WERI-Rb-1 (cell line): Measurements from ENCODE around the gene COL27A1.

ENCODE experiments used
- DNase-seq: peaks from one replicate; pipeline ENCODE4 v3.0.0-alpha.2; 2020
- H3K27ac ChIP-seq: fragments of 250-450 bp; sonication (Bioruptor Pico); 2 replicates; pipeline ENCODE4 v1.5.1; 2020; ENCODE audit warnings: mild to moderate bottlenecking, moderate library complexity
- H3K27me3 ChIP-seq: fragments of 250-450 bp; sonication (Bioruptor Pico); 2 replicates; pipeline ENCODE4 v1.5.1; 2021; ENCODE audit warnings: mild to moderate bottlenecking, low read depth, moderate library complexity; ENCODE audit not compliant: insufficient read depth, severe bottlenecking
- H3K36me3 ChIP-seq: fragments of 250-450 bp; sonication (Bioruptor Pico); 2 replicates; pipeline ENCODE4 v1.5.1; 2020; ENCODE audit warnings: mild to moderate bottlenecking, moderate library complexity
- H3K4me3 ChIP-seq: 2 replicates; pipeline ENCODE4 v1.5.1; 2011; ENCODE audit warnings: low read depth, mild to moderate bottlenecking, control low read depth, low read length
- H3K9me3 ChIP-seq: fragments of 250-450 bp; sonication (Bioruptor Pico); 2 replicates; pipeline ENCODE4 v1.5.1; 2021; ENCODE audit warnings: mild to moderate bottlenecking, moderate library complexity; ENCODE audit not compliant: severe bottlenecking
- TF ChIP-seq, protein P1 (sequence below): IDR thresholded peaks from 2 replicates; pipeline ENCODE4 v1.5.1; 2011; ENCODE audit warnings: low read depth, mild to moderate bottlenecking, control low read depth, inconsistent platforms, low read length

COL27A1 gene

GRCh38 chr9:114288193-114289091 lies 133.1 kb downstream of the COL27A1 start:
- H3K9me3 ChIP-seq: no peaks in the 10 kb centered on the region
- peaks cover 45% of the 10 kb centered on the region for H3K36me3 ChIP-seq
- H3K27me3 ChIP-seq: no peaks in the 10 kb centered on the region
- TF ChIP-seq, protein P1, sequence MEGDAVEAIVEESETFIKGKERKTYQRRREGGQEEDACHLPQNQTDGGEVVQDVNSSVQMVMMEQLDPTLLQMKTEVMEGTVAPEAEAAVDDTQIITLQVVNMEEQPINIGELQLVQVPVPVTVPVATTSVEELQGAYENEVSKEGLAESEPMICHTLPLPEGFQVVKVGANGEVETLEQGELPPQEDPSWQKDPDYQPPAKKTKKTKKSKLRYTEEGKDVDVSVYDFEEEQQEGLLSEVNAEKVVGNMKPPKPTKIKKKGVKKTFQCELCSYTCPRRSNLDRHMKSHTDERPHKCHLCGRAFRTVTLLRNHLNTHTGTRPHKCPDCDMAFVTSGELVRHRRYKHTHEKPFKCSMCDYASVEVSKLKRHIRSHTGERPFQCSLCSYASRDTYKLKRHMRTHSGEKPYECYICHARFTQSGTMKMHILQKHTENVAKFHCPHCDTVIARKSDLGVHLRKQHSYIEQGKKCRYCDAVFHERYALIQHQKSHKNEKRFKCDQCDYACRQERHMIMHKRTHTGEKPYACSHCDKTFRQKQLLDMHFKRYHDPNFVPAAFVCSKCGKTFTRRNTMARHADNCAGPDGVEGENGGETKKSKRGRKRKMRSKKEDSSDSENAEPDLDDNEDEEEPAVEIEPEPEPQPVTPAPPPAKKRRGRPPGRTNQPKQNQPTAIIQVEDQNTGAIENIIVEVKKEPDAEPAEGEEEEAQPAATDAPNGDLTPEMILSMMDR: no peak
- peak overlapping the region; percentile 75 for H3K27ac ChIP-seq
- no peak overlapping the region for H3K4me3 ChIP-seq
- DNase-seq: peak; percentile 63

GRCh38 chr9:114289106-114289505 lies 133.8 kb downstream of the COL27A1 start:
- Histone ChIP-seq H3K4me3 (no peak overlapping the region), H3K36me3 (peaks cover 43% of the 10 kb centered on the region), H3K27me3 (no peaks in the 10 kb centered on the region), H3K9me3 (no peaks in the 10 kb centered on the region), H3K27ac (no peak overlapping the region)
- DNase-seq: peak; percentile 15
- TF ChIP-seq, protein P1: no peak

GRCh38 chr9:114289571-114290481 lies 134.5 kb downstream of the COL27A1 start:
- Histone ChIP-seq H3K4me3 (no peak overlapping the region), H3K36me3 (peaks cover 43% of the 10 kb centered on the region), H3K27ac (peak overlapping the region; percentile 44), H3K9me3 (peaks cover 7% of the 10 kb centered on the region), H3K27me3 (no peaks in the 10 kb centered on the region)
- peak; percentile 14 for DNase-seq
- TF ChIP-seq, protein P1: no peak

- TF ChIP-seq, protein P1: no peak
- Histone ChIP-seq H3K4me3 (no peak overlapping the region), H3K27me3 (no peaks in the 10 kb centered on the region), H3K36me3 (peaks cover 46% of the 10 kb centered on the region), H3K9me3 (peaks cover 12% of the 10 kb centered on the region), H3K27ac (peak overlapping the region; percentile 44)
- peak; percentile 28 for DNase-seq
Measured at GRCh38 chr9:114290561-114290986, 135.2 kb downstream of the COL27A1 start.

DNA sequence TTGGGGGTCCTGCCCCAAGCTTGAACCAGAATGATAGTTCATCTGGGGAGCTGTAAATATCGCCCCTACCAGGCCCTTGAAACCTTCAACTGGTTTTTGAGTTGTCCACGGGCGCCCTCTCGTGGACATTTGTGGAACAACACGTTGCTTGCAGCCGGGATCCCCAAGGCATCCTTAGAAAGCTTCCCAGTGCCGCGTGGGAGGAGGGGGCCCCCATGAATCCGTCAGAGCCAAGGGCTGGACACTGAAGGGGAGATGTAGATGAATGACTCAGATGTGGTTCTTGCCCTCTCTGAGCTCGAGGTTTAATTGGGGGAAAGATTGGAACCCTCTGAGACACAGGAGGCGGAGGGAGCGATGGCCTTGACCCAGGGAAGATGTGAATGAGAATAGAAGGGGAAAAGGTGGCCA lies 135.7 kb downstream of the COL27A1 start:
- TF ChIP-seq, protein P1: peak; percentile 83
- Histone ChIP-seq H3K27ac (peak overlapping the region; percentile 44), H3K9me3 (peaks cover 14% of the 10 kb centered on the region), H3K36me3 (peaks cover 51% of the 10 kb centered on the region), H3K27me3 (no peaks in the 10 kb centered on the region), H3K4me3 (no peak overlapping the region)
- peak; percentile 84 for DNase-seq
